ENCODE results near the gene SHISAL1.
A peak's percentile ranks its signal among the peaks of the same experiment; 100 is the strongest.

The SHISAL1 gene

DNA sequence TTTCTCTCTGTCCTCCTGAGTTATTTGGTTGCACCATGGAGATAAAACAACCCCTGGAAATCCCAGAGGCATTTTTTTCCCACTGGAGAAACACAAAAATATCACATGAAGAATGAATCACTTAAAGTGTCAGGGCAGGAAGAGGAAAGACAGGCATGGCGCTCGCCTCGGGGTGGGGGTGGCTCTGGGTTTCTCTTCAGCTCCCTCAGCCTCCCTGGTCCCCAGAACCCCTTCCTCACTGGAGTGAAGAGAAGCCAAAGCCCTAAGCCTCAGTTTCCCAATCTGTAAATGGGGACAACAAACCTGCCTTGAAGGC lies 938 bp downstream of the SHISAL1 start:
- Mint-ChIP-seq H3K4me1 (peaks cover 22% of the 10 kb centered on the region), H3K9me3 (no peaks in the 10 kb centered on the region), H3K36me3 (ENCODE audit: low read depth) (no peaks in the 10 kb centered on the region), H3K4me3 (no peak overlapping the region), H3K27ac (no peak overlapping the region), H3K27me3 (ENCODE audit: low read depth, poor library complexity) (peaks cover 6% of the 10 kb centered on the region)
- DNase-seq = no peak
- TF ChIP-seq, protein P1, sequence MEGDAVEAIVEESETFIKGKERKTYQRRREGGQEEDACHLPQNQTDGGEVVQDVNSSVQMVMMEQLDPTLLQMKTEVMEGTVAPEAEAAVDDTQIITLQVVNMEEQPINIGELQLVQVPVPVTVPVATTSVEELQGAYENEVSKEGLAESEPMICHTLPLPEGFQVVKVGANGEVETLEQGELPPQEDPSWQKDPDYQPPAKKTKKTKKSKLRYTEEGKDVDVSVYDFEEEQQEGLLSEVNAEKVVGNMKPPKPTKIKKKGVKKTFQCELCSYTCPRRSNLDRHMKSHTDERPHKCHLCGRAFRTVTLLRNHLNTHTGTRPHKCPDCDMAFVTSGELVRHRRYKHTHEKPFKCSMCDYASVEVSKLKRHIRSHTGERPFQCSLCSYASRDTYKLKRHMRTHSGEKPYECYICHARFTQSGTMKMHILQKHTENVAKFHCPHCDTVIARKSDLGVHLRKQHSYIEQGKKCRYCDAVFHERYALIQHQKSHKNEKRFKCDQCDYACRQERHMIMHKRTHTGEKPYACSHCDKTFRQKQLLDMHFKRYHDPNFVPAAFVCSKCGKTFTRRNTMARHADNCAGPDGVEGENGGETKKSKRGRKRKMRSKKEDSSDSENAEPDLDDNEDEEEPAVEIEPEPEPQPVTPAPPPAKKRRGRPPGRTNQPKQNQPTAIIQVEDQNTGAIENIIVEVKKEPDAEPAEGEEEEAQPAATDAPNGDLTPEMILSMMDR (IDR thresholded peaks at IDR 0.05) = no peak

DNA sequence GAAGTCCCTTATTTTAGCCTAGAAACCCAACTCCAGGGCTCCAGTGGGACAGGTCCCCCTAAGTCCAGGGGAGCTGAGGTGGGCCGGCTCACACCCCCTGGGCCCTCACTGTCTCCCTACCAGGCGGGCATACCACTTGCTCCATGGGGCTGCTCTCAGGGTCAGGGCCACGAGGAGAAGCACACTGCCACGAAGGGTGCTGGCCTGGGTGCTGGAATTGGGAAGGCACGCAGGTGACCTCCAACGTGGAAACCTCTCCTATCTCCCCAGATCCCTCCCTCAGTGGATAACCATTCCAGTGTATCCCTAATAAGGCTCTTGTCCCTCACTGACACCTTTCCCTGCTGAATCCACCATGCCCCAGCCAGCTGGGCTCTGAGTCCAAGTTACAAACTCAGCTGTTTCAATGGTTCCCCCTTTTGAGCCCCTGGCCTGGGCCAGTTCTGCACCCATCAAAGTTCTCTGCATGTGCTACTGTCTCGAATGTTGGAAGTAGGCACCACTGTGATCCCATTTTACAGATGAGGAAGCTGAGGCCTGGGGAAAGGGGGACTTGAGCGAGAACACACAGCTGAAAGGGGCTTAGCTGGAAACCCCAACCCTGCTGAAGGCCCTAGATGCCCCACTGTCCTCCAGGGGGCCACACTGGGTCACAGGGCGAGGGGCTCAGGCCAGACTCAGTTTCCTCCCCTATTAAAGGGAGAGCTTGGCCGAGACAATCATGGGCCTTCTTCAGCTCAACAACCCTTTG lies 1.5 kb downstream of the SHISAL1 start:
- no peak for DNase-seq
- Mint-ChIP-seq H3K27ac (no peak overlapping the region), H3K4me1 (peaks cover 27% of the 10 kb centered on the region), H3K27me3 (ENCODE audit: low read depth, poor library complexity) (peaks cover 6% of the 10 kb centered on the region), H3K9me3 (no peaks in the 10 kb centered on the region), H3K36me3 (ENCODE audit: low read depth) (no peaks in the 10 kb centered on the region), H3K4me3 (no peak overlapping the region)
- TF ChIP-seq, protein P1 (IDR thresholded peaks at IDR 0.05) = no peak

DNA sequence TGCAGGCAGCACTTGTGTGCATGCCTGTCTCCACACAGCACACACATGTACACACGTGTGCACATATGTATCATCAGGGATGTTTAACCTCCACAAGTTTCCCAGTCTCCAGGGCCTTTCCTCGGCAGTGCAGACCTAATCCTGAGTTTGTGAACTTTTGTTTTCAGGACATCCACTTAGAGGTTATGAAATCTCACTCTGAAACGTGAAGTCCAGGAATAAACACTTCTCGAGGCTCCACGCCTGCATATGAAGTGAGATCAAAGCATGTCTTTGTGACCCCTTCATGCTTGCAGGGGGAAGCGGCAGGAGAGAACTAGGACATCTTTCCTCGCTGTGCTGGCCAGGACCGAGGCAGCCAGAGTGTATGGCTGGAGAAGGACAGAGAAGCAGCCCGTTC lies 3.1 kb downstream of the SHISAL1 start:
- H3K27me3 Mint-ChIP-seq (ENCODE audit: low read depth, poor library complexity) = peaks cover 2% of the 10 kb centered on the region
- H3K4me3 Mint-ChIP-seq = no peak overlapping the region
- H3K36me3 Mint-ChIP-seq (ENCODE audit: low read depth) = no peaks in the 10 kb centered on the region
- H3K4me1 Mint-ChIP-seq = peaks cover 29% of the 10 kb centered on the region
- no peak overlapping the region for H3K27ac Mint-ChIP-seq
- TF ChIP-seq, protein P1 (IDR thresholded peaks at IDR 0.05) = no peak
- no peak for DNase-seq
- no peaks in the 10 kb centered on the region for H3K9me3 Mint-ChIP-seq

DNA sequence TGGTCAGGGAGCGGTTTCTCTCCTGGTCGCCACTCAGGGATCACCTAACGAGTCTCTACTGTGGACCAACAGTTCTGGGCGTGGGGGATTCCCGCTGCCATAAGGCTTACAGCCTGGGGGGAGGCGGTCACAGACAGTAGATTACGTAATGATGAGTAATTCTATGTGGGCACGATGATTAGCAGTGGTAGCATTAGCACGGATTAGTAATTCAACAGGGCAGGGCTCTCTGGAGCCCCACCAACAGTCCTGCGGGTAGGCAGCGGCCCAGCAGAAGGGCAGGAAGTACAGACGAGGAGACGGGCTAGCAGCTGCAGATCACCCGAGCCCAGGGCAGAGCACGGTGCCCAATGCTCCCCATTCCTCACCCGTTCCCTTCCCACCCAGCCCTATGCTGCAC lies 3.6 kb downstream of the SHISAL1 start:
- TF ChIP-seq, protein P1 (IDR thresholded peaks at IDR 0.05) = no peak
- Mint-ChIP-seq H3K4me1 (peaks cover 28% of the 10 kb centered on the region), H3K27me3 (ENCODE audit: low read depth, poor library complexity) (no peaks in the 10 kb centered on the region), H3K4me3 (no peak overlapping the region), H3K9me3 (no peaks in the 10 kb centered on the region), H3K36me3 (ENCODE audit: low read depth) (no peaks in the 10 kb centered on the region), H3K27ac (peak overlapping the region; percentile 61)
- no peak for DNase-seq

DNA sequence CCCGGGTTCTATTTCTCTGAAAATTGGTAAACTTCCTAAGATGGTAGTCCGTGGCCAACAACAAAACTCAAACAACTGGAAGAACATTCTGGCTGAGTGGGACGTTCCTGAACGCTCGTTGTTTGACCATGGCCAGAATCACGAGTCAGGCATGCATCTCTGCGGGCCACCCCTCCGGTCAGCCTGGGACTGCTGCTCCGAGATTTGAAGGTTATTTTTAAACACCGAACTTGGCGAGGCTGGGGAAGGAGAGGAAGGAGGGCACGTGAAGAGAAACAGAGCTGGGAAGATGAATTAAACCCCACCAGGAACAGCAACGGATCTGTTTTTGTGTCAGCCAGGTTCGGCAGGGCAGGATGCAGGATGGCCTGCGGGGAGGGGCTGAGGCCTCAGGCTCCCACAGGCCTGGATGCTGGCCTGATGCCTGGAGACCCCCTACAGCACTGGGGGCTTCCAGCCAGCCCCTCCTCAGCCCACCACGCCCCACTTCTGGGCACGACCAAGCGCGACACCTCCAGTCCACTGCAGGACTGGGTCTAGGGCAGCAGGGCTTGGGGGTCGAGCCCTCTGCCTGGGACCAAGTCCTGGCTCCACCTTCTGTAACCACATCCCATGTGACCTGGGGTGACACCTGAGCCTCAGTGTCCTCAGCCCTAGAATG lies 5.1 kb downstream of the SHISAL1 start:
- DNase-seq = no peak
- Mint-ChIP-seq H3K27me3 (ENCODE audit: low read depth, poor library complexity) (no peaks in the 10 kb centered on the region), H3K4me3 (no peak overlapping the region), H3K4me1 (peaks cover 28% of the 10 kb centered on the region), H3K27ac (no peak overlapping the region), H3K9me3 (no peaks in the 10 kb centered on the region), H3K36me3 (ENCODE audit: low read depth) (no peaks in the 10 kb centered on the region)
- TF ChIP-seq, protein P1 (IDR thresholded peaks at IDR 0.05) = no peak

DNA sequence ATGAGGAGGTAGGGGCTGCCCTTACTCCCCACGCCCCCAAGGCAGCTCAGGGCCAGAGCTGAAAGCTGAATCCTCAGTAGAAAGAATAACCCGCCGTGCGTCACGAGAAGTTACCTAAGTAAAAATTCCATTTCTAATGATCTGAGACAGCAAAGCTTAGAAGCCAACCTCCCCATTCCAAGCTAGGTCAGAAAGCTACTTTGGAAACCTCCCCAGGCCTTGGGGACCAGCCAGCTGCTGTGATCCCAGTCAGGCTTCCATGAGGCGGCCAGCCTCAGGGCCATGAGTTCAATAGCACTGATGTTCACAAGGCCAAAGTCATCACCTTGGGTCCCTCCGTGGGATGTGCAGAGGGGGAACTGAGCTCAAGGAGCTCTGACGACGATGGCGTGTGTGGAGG lies 6.9 kb downstream of the SHISAL1 start:
- no peak overlapping the region for H3K27ac Mint-ChIP-seq
- no peaks in the 10 kb centered on the region for H3K36me3 Mint-ChIP-seq (ENCODE audit: low read depth)
- H3K27me3 Mint-ChIP-seq (ENCODE audit: low read depth, poor library complexity) = peaks cover 10% of the 10 kb centered on the region
- DNase-seq = no peak
- no peak overlapping the region for H3K4me3 Mint-ChIP-seq
- H3K9me3 Mint-ChIP-seq = no peaks in the 10 kb centered on the region
- TF ChIP-seq, protein P1 (IDR thresholded peaks at IDR 0.05) = no peak
- peaks cover 39% of the 10 kb centered on the region for H3K4me1 Mint-ChIP-seq

Measured in nephron progenitor cell (in vitro differentiated cells).